NT2/D1 (cell line): Measurements from ENCODE around the gene BCDIN3D.

Experiments
- YY1 ChIP-seq: IDR thresholded peaks from 2 replicates; pipeline ENCODE4 v1.6.1; 2011; ENCODE audit not compliant: insufficient read length, insufficient read depth
- ZNF274 ChIP-seq: IDR thresholded peaks from 2 replicates; pipeline ENCODE4 v1.6.1; 2011; ENCODE audit warnings: mild to moderate bottlenecking, low read depth, low read length

DNA sequence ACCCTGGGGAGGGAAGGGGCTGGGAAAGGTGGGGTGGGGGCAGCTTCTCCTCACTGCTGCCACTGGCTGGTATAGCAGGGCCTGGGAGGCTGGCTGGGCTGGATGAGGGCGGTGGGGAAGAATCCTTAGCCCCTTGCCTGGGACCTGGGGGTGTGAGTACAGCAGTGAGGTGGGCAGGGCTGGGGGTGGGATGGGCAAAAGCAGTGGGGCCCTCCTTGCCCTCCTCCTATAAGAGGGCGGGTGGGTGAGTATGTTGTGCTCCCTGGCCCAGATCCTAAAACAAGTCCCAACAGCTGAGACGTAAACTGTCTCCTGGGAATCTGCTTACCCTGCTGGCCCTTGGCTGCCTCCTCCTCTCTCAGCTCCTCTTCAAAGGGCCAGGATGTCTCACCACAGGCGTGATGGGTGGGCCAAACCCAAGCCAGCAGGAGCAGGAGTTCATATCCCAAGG is 16.9 kb downstream of the BCDIN3D start:
- no peak for TF ChIP-seq YY1
- TF ChIP-seq ZNF274, result no peak
